Chondrocyte (in vitro differentiated cells): ENCODE data around the gene HNRNPLL. TPM values are rescaled to one million over a fixed set of nuclear protein-coding genes. Genes with fewer than 3 reads are reported as not detected.

Experiments used
- DNase-seq: peaks from one replicate; pipeline ENCODE4 v3.0.0; 2021; ENCODE audit warnings: mixed read lengths, low spot score
- H3K27ac Mint-ChIP-seq: one replicate; pipeline ENCODE4 v1.8.0; 2021; ENCODE audit warnings: mild to moderate bottlenecking, moderate library complexity, mixed read lengths; ENCODE audit not compliant: unreplicated experiment
- H3K27me3 Mint-ChIP-seq: 2 replicates; pipeline ENCODE4 v1.8.0; 2021; ENCODE audit warnings: low read depth, mixed read lengths
- H3K36me3 Mint-ChIP-seq: 2 replicates; pipeline ENCODE4 v1.8.0; 2021; ENCODE audit warnings: low read depth, mixed read lengths
- H3K4me1 Mint-ChIP-seq: 2 replicates; pipeline ENCODE4 v1.8.0; 2021; ENCODE audit warnings: low read depth, mild to moderate bottlenecking, mixed read lengths
- H3K4me3 Mint-ChIP-seq: one replicate; pipeline ENCODE4 v1.8.0; 2021; ENCODE audit warnings: mild to moderate bottlenecking, moderate library complexity, mixed read lengths; ENCODE audit not compliant: unreplicated experiment
- H3K9me3 Mint-ChIP-seq: 2 replicates; pipeline ENCODE4 v1.8.0; 2021; ENCODE audit warnings: low read depth, mixed read lengths
- CTCF ChIP-seq: fragments of 200-600 bp; sonication (generic); IDR thresholded peaks from 2 replicates; pipeline ENCODE4 v1.5.0; 2021; ENCODE audit warnings: antibody characterized with exemption, mild to moderate bottlenecking, moderate library complexity
- total RNA-seq: library from RNA; stranded (reverse); gene quantifications from 3 replicates; pipeline ENCODE4 v1.2.1, GENCODE V29; 2021

Gene HNRNPLL
- total RNA-seq, 1 donor from 2014 or later: 41.8 TPM

- H3K9me3 Mint-ChIP-seq: no peaks in the 10 kb centered on the region
These were observed 51.0 kb downstream of the HNRNPLL start for GRCh38 chr2:38551746-38552145.

GRCh38 chr2:38551171-38551570, 51.6 kb downstream of the HNRNPLL start:
- Mint-ChIP-seq H3K27ac (no peak overlapping the region), H3K27me3 (no peaks in the 10 kb centered on the region), H3K9me3 (no peaks in the 10 kb centered on the region), H3K4me3 (no peak overlapping the region), H3K4me1 (no peaks in the 10 kb centered on the region), H3K36me3 (peaks cover 10% of the 10 kb centered on the region)
- no peak for DNase-seq
- no peak for TF ChIP-seq CTCF

More at GRCh38 chr2:38551746-38552145, 51.0 kb downstream of the HNRNPLL start:
- Mint-ChIP-seq H3K4me3 (no peak overlapping the region), H3K36me3 (peaks cover 10% of the 10 kb centered on the region), H3K4me1 (no peaks in the 10 kb centered on the region), H3K27ac (no peak overlapping the region), H3K27me3 (no peaks in the 10 kb centered on the region)
- DNase-seq: no peak
- no peak for TF ChIP-seq CTCF

GRCh38 chr2:38549851-38550250, 52.9 kb downstream of the HNRNPLL start:
- Mint-ChIP-seq H3K9me3 (no peaks in the 10 kb centered on the region), H3K27ac (no peak overlapping the region), H3K36me3 (peaks cover 10% of the 10 kb centered on the region), H3K4me3 (no peak overlapping the region), H3K27me3 (no peaks in the 10 kb centered on the region), H3K4me1 (no peaks in the 10 kb centered on the region)
- TF ChIP-seq CTCF: no peak
- DNase-seq: no peak

GRCh38 chr2:38549071-38549704, 53.5 kb downstream of the HNRNPLL start:
- Mint-ChIP-seq H3K27ac (no peak overlapping the region), H3K36me3 (peaks cover 10% of the 10 kb centered on the region), H3K4me1 (peaks cover under 1% of the 10 kb centered on the region), H3K9me3 (no peaks in the 10 kb centered on the region), H3K27me3 (no peaks in the 10 kb centered on the region), H3K4me3 (no peak overlapping the region)
- TF ChIP-seq CTCF: no peak
- no peak for DNase-seq

GRCh38 chr2:38547791-38548190, 54.9 kb downstream of the HNRNPLL start:
- Mint-ChIP-seq H3K4me1 (peaks cover 9% of the 10 kb centered on the region), H3K36me3 (peaks cover 10% of the 10 kb centered on the region), H3K27me3 (no peaks in the 10 kb centered on the region), H3K27ac (no peak overlapping the region), H3K9me3 (no peaks in the 10 kb centered on the region), H3K4me3 (no peak overlapping the region)
- no peak for TF ChIP-seq CTCF
- DNase-seq: no peak
